Subcutaneous abdominal adipose tissue (tissue), 5 donors: ENCODE results near the gene RTN4R.

Experiments used
- H3K27ac ChIP-seq: one replicate; pipeline ENCODE4 v1.7.0; 2013; ENCODE audit warnings: low read depth, mild to moderate bottlenecking, inconsistent platforms, low read length, moderate library complexity
- H3K27me3 ChIP-seq, 5 donors: one replicate each; pipeline ENCODE4 v1.7.0; 2013; ENCODE audit warnings: low read length in 5 of 5, inconsistent platforms in 1 of 5; ENCODE audit not compliant: control insufficient read depth in 5 of 5, insufficient read depth in 4 of 5
- H3K36me3 ChIP-seq, 5 donors: one replicate each; pipeline ENCODE4 v1.7.0; 2013; ENCODE audit warnings: low read length in 5 of 5; ENCODE audit not compliant: control insufficient read depth in 5 of 5, insufficient read depth in 5 of 5
- H3K4me1 ChIP-seq, 5 donors: one replicate each; pipeline ENCODE4 v1.7.0; 2013; ENCODE audit warnings: low read length in 5 of 5, mild to moderate bottlenecking in 3 of 5, moderate library complexity in 1 of 5; ENCODE audit not compliant: control insufficient read depth in 5 of 5, insufficient read depth in 5 of 5
- H3K4me3 ChIP-seq, 5 donors: one replicate each; pipeline ENCODE4 v1.7.0; 2013; ENCODE audit warnings: low read length in 5 of 5, low read depth in 1 of 5
- H3K9ac ChIP-seq, 5 donors: one replicate each; pipeline ENCODE4 v1.7.0; 2013; ENCODE audit warnings: low read length in 5 of 5, mild to moderate bottlenecking in 4 of 5, moderate library complexity in 3 of 5
- H3K9me3 ChIP-seq, 5 donors: one replicate each; pipeline ENCODE4 v1.7.0; 2013; ENCODE audit warnings: low read length in 5 of 5; ENCODE audit not compliant: control insufficient read depth in 5 of 5
- donor health status: healthy.
- donor health status: healthy.
- donor health status: healthy.
- donor health status: healthy.
- donor health status: healthy.

The RTN4R gene

DNA sequence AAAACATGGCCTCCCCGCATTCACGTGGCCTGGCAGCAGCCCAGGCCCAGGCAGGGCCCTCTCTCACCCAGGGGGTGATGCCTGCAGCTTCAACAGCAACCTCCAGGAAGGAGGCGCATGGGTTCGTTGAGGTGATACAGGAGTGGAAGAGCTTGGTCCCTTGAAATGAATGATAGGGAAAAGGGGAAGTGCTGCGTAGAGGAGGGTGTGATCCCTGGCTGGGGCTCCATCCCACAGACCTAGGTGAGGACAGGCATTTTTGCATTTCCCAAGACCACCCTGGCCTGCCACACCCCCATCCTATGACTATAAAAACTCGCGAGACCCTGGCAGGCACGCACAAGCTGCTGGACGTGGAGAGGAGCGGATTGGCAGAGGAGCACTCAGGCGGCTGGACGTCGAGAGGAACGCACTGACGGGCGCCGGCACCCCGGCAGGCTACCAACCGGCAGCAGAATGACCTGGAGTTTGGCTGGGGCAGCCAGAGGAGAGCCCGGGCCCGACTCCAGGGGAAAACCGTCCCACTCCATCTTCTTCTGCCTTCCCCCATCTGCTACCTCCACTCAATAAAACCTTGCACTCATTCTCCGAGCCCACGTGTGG is 32.6 kb downstream of the RTN4R start:
- Histone ChIP-seq H3K36me3 (no peaks in the 10 kb centered on the region), H3K9me3 (no peaks in the 10 kb centered on the region), H3K9ac (no peak overlapping the region), H3K4me1 (peaks cover 0 to 21% (median 16%) of the 10 kb centered on the region in 5 donors), H3K4me3 (no peak overlapping the region), H3K27me3 (peaks cover under 1 to 21% (median 12%) of the 10 kb centered on the region in 5 donors), H3K27ac (no peak overlapping the region)

GRCh38 chr22:20234760-20235388 is 33.2 kb downstream of the RTN4R start:
- no peak overlapping the region for H3K27ac ChIP-seq
- H3K4me3 ChIP-seq: no peak overlapping the region
- peaks cover 7 to 20% (median 7%) of the 10 kb centered on the region in 5 donors for H3K27me3 ChIP-seq
- H3K36me3 ChIP-seq: no peaks in the 10 kb centered on the region
- H3K4me1 ChIP-seq: peaks cover 0 to 16% (median 13%) of the 10 kb centered on the region in 5 donors
- H3K9ac ChIP-seq: no peak overlapping the region
- H3K9me3 ChIP-seq: no peaks in the 10 kb centered on the region

DNA sequence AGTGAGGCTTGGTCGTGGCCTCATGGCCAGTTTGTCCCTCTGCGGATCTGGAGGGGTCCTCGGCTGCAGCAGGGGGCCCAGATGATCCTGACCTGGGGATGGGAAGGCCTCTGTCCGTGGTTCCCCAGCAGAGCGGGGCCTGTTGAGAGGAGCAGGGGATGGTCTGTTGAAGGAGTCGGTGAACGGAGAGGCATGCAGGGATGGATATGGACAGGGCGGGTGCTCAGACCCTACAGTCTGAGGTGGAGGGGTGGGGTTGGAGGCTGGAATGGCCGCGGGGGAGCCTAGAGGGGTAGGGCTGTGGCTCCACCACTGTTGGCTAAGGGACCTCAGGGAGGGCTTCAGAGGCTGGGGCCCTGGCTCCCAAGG is 33.8 kb downstream of the RTN4R start:
- no peaks in the 10 kb centered on the region for H3K36me3 ChIP-seq
- peaks cover 7 to 15% (median 9%) of the 10 kb centered on the region in 5 donors for H3K27me3 ChIP-seq
- no peak overlapping the region for H3K9ac ChIP-seq
- H3K4me3 ChIP-seq: no peak overlapping the region
- H3K4me1 ChIP-seq: peaks cover 0 to 10% (median 7%) of the 10 kb centered on the region in 5 donors
- H3K9me3 ChIP-seq: no peaks in the 10 kb centered on the region
- H3K27ac ChIP-seq: no peak overlapping the region

GRCh38 chr22:20233351-20234313 is 34.5 kb downstream of the RTN4R start:
- peaks cover 0 to 3% (median under 1%) of the 10 kb centered on the region in 5 donors for H3K4me1 ChIP-seq

DNA sequence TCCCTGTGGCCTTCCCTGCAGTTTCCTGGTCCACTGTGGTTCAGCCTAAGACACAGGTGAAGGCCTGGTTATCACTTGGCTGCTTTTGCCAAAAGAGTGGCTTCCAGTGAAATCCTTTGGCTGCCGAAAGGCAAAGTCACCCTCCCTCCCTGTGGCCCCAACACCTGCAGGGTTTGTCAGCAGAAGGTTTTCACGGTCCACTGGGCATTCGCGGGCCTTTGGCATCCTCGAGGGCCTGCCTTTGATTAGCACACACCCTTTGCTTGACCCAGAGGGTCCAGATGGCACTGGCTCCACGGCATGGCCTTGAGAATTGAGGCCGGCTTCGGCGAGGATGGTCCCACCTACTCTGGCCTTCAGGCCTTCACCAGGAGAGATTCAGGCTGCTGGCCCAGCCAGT is 35.3 kb downstream of the RTN4R start:
- Histone ChIP-seq H3K27me3 (peaks cover 3 to 18% (median 10%) of the 10 kb centered on the region in 5 donors), H3K27ac (no peak overlapping the region), H3K9ac (no peak overlapping the region), H3K9me3 (no peaks in the 10 kb centered on the region), H3K4me3 (no peak overlapping the region), H3K4me1 (no peaks in the 10 kb centered on the region), H3K36me3 (no peaks in the 10 kb centered on the region)

More at GRCh38 chr22:20233351-20234313, 34.5 kb downstream of the RTN4R start:
- Histone ChIP-seq H3K27me3 (peaks cover 3 to 16% (median 10%) of the 10 kb centered on the region in 5 donors), H3K36me3 (no peaks in the 10 kb centered on the region), H3K9me3 (no peaks in the 10 kb centered on the region), H3K9ac (no peak overlapping the region), H3K27ac (no peak overlapping the region), H3K4me3 (no peak overlapping the region)

DNA sequence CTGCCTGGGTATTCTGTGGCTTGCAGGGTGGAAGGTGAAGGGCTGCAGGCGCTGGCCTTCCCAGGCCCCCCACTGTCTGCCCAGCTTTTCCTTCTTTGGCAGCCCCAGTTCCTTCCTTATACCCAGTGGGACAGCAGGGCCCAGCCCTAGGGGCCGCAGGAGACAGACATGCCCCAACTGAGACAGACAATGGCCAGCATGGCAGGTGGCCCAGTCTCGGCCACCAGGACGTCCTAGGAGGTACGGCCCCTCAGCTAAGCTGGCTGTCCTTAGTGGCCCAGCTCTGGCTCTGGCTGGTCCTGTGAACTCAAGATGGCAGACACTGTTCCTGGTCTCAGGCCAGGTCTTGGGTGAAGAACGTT is 35.9 kb downstream of the RTN4R start:
- no peak overlapping the region for H3K27ac ChIP-seq
- H3K9ac ChIP-seq: no peak overlapping the region
- H3K36me3 ChIP-seq: no peaks in the 10 kb centered on the region
- no peaks in the 10 kb centered on the region for H3K4me1 ChIP-seq
- H3K27me3 ChIP-seq: peaks cover 3 to 18% (median 9%) of the 10 kb centered on the region in 5 donors
- H3K9me3 ChIP-seq: no peaks in the 10 kb centered on the region
- H3K4me3 ChIP-seq: no peak overlapping the region

DNA sequence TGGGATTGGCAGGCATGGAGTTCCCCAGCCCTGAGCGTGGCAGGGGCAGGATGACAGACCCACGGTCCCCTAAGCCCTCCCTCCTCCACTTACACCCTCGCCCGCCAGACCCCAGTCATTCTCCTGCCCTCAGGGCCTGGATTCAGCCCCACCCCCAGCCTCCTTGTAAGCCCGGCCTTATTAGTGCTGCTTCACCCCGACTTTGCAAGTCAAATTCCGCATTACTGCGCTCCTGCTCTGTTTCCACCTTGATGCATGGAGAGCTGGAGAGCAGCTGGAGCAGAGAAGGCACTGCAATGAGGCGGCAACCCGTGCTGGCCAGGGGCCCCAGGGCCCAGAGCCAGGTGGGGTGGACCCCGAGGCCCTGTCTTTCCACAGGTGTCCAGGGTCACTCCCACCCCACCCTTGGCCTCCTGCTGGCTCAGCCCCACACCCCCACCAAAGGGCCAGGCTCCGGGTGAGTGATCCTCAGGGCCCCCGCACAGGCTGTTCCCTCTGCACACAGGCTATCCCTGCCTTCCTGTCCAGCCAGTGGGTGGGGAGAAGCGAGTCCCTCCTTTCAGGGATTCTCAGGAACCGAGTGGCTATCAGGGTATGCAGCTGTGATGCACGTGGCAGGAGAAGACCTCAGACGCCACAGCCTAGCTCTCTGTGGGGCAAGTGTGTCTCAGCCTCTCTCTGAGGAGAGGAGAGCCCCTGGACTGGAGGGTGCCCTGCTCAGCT is 36.4 kb downstream of the RTN4R start:
- Histone ChIP-seq H3K9me3 (no peaks in the 10 kb centered on the region), H3K27ac (no peak overlapping the region), H3K4me3 (no peak overlapping the region), H3K9ac (no peak overlapping the region), H3K27me3 (peaks cover 3 to 18% (median 9%) of the 10 kb centered on the region in 5 donors), H3K4me1 (no peaks in the 10 kb centered on the region), H3K36me3 (no peaks in the 10 kb centered on the region)

GRCh38 chr22:20230777-20231420 is 37.2 kb downstream of the RTN4R start:
- no peaks in the 10 kb centered on the region for H3K36me3 ChIP-seq
- no peak overlapping the region for H3K4me3 ChIP-seq
- H3K9me3 ChIP-seq: no peaks in the 10 kb centered on the region
- H3K27me3 ChIP-seq: peaks cover 3 to 18% (median 7%) of the 10 kb centered on the region in 5 donors
- no peak overlapping the region for H3K27ac ChIP-seq
- H3K9ac ChIP-seq: no peak overlapping the region
- no peaks in the 10 kb centered on the region for H3K4me1 ChIP-seq

GRCh38 chr22:20229916-20230775 is 38.0 kb downstream of the RTN4R start:
- no peak overlapping the region for H3K27ac ChIP-seq

More at GRCh38 chr22:20229916-20230775, 38.0 kb downstream of the RTN4R start:
- Histone ChIP-seq H3K9me3 (peaks cover 0 to 5% (median 0%) of the 10 kb centered on the region in 5 donors), H3K27me3 (peaks cover 3 to 16% (median 7%) of the 10 kb centered on the region in 5 donors), H3K9ac (no peak overlapping the region), H3K4me1 (no peaks in the 10 kb centered on the region), H3K4me3 (no peak overlapping the region), H3K36me3 (no peaks in the 10 kb centered on the region)
